GM18526 (cell line): ENCODE data around the gene CTIF.

Experiments used
- POLR2A ChIP-seq: IDR thresholded peaks from 3 replicates; pipeline ENCODE4 v1.6.1; 2011; ENCODE audit not compliant: insufficient read length; ENCODE audit errors: extremely low read depth

CTIF gene

GRCh38 chr18:48909721-48910120 is 370.9 kb downstream of the CTIF start:
- no peak for TF ChIP-seq POLR2A

GRCh38 chr18:48910972-48911545 is 372.2 kb downstream of the CTIF start:
- no peak for TF ChIP-seq POLR2A
